Common myeloid progenitor, CD34-positive (primary cell): Measurements from ENCODE around the gene PVALEF.
"Not testable (repeated sequence)": the region's sequence is repeated elsewhere in the genome, so short reads cannot be mapped to it uniquely, and the experiment has no call there.

ENCODE experiments used
- CTCF ChIA-PET: fragments of 350-600 bp; sonication (Branson Sonifier 250); formaldehyde crosslinking; loops from one replicate; lab custom pipeline; 2021; ENCODE audit warnings: antibody characterized with exemption; lab: Charles Lee
- POLR2A ChIA-PET: fragments of 350-600 bp; sonication (Branson Sonifier 250); formaldehyde crosslinking; loops from one replicate; lab custom pipeline; 2021; ENCODE audit warnings: antibody characterized with exemption; lab: Charles Lee
- DNase-seq, 3 donors: peaks; one replicate each; pipeline versions ENCODE4 v3.0.0 to v3.0.0-alpha.2; 2013
- H3K27ac ChIP-seq, 2 experiments: 1 replicate in 1 of 2; 2 replicates in 1 of 2; pipeline ENCODE4 v1.7.0; 2013; ENCODE audit warnings: inconsistent platforms in 2 of 2, low read length in 2 of 2, mild to moderate bottlenecking in 2 of 2, low read depth in 1 of 2, moderate library complexity in 1 of 2; ENCODE audit not compliant: severe bottlenecking in 2 of 2, insufficient read depth in 1 of 2, poor library complexity in 1 of 2
- H3K27me3 ChIP-seq, 5 experiments: replicated peaks in 2 of 5; 1 replicate in 3 of 5; 2 replicates in 2 of 5; pipeline versions ENCODE4 v1.6.1 to v1.7.0; 2013; ENCODE audit warnings: low read length in 4 of 5, mild to moderate bottlenecking in 2 of 5, moderate library complexity in 2 of 5, inconsistent platforms in 1 of 5; ENCODE audit not compliant: insufficient read depth in 5 of 5, control insufficient read depth in 4 of 5
- H3K36me3 ChIP-seq, 4 experiments: 1 replicate in 2 of 4; 2 replicates in 2 of 4; pipeline versions ENCODE4 v1.6.1 to v1.7.0; 2013; ENCODE audit warnings: low read length in 3 of 4, control low read depth in 1 of 4, mild to moderate bottlenecking in 1 of 4; ENCODE audit not compliant: control insufficient read depth in 4 of 4, insufficient read depth in 4 of 4
- H3K4me1 ChIP-seq, 4 experiments: 1 replicate in 3 of 4; 2 replicates in 1 of 4; pipeline versions ENCODE4 v1.6.1 to v1.7.1; 2013; ENCODE audit warnings: low read length in 3 of 4, mild to moderate bottlenecking in 3 of 4, control low read depth in 1 of 4, inconsistent platforms in 1 of 4, moderate library complexity in 1 of 4; ENCODE audit not compliant: control insufficient read depth in 4 of 4, insufficient read depth in 4 of 4; ENCODE audit errors: control extremely low read depth in 1 of 4
- H3K4me3 ChIP-seq, 7 experiments: 1 replicate in 4 of 7; 2 replicates in 3 of 7; pipeline versions ENCODE4 v1.5.1 to v1.7.0; 2013; ENCODE audit warnings: mild to moderate bottlenecking in 7 of 7, low read length in 6 of 7, moderate library complexity in 6 of 7, inconsistent platforms in 2 of 7, low read depth in 2 of 7, control low read depth in 1 of 7; ENCODE audit not compliant: insufficient read depth in 4 of 7, control insufficient read depth in 1 of 7; ENCODE audit errors: extremely low read depth in 1 of 7
- H3K9me3 ChIP-seq, 5 experiments: 1 replicate in 4 of 5; 2 replicates in 1 of 5; pipeline versions ENCODE4 v1.6.1 to v1.7.1; 2013; ENCODE audit warnings: low read length in 4 of 5, mild to moderate bottlenecking in 2 of 5, inconsistent platforms in 1 of 5, low read depth in 1 of 5, moderate library complexity in 1 of 5; ENCODE audit not compliant: control insufficient read depth in 4 of 5, insufficient read depth in 2 of 5; ENCODE audit errors: control extremely low read depth in 1 of 5
- WGBS: methylation state at CpG from one replicate; pipeline ENCODE4 v1.1.5; 2013; ENCODE audit not compliant: insufficient coverage; 5-methylcytosine and 5-hydroxymethylcytosine counted together

PVALEF gene

GRCh38 chr17:81140695-81141094, 24.6 kb upstream of the PVALEF start:
- Histone ChIP-seq H3K4me3 (no peak overlapping the region), H3K27ac (no peak overlapping the region), H3K27me3 (no peaks in the 10 kb centered on the region), H3K9me3 (no peaks in the 10 kb centered on the region), H3K4me1 (peaks cover 0 to 3% (median 1%) of the 10 kb centered on the region in 4 experiments), H3K36me3 (no peaks in the 10 kb centered on the region)
- CTCF ChIA-PET, result interaction anchor here (1.0 to 6.9 kb wide), 5 partner anchors 45 to 102 kb away, joined by 3 to 60 read pairs (median 11); partner anchors contain the start of genes NDUFAF8 and TEPSIN
- no peak for DNase-seq
- WGBS, result 96% methylated on average over 24 of the region's 37 CpGs
- POLR2A ChIA-PET, result interaction anchor here (0.6 kb wide), 1 partner anchor 346 kb away, joined by 6 read pairs; no protein-coding TSS in a partner anchor

- CTCF ChIA-PET, result interaction anchor here (0.6 to 6.9 kb wide), 27 partner anchors 10 to 105 kb away, joined by 3 to 60 read pairs (median 5); partner anchors contain the start of genes NDUFAF8 and TEPSIN
- H3K9me3 ChIP-seq, result no peaks in the 10 kb centered on the region
- no peak overlapping the region for H3K4me3 ChIP-seq
- no peaks in the 10 kb centered on the region for H3K27me3 ChIP-seq
- no peaks in the 10 kb centered on the region for H3K36me3 ChIP-seq
- POLR2A ChIA-PET, result interaction anchor here (0.9 kb wide), 1 partner anchor 96 kb away, joined by 4 read pairs; the partner anchor contains the start of genes NDUFAF8 and TEPSIN
- whole genome bisulfite sequencing, result 53% methylated on average over 23 of the region's 25 CpGs
- peak; percentile 73 to 85 (median 81) for DNase-seq
- peaks cover 0 to 3% (median 1%) of the 10 kb centered on the region in 4 experiments for H3K4me1 ChIP-seq
- no peak overlapping the region for H3K27ac ChIP-seq
Observed at GRCh38 chr17:81142301-81143199, 22.8 kb upstream of the PVALEF start.

GRCh38 chr17:81143200-81143527, 22.1 kb upstream of the PVALEF start:
- WGBS, result 83% methylated on average over 8 of the region's 11 CpGs
- CTCF ChIA-PET, result interaction anchor here (0.6 to 6.9 kb wide), 20 partner anchors 10 to 104 kb away, joined by 3 to 60 read pairs (median 8); no protein-coding TSS in a partner anchor
- POLR2A ChIA-PET, result interaction anchor here (0.9 kb wide), 1 partner anchor 96 kb away, joined by 4 read pairs; the partner anchor contains the start of genes NDUFAF8 and TEPSIN
- Histone ChIP-seq H3K9me3 (no peaks in the 10 kb centered on the region), H3K27ac (no peak overlapping the region), H3K27me3 (no peaks in the 10 kb centered on the region), H3K36me3 (no peaks in the 10 kb centered on the region), H3K4me1 (peaks cover 0 to 3% (median 1%) of the 10 kb centered on the region in 4 experiments), H3K4me3 (no peak overlapping the region)
- no peak for DNase-seq

DNA sequence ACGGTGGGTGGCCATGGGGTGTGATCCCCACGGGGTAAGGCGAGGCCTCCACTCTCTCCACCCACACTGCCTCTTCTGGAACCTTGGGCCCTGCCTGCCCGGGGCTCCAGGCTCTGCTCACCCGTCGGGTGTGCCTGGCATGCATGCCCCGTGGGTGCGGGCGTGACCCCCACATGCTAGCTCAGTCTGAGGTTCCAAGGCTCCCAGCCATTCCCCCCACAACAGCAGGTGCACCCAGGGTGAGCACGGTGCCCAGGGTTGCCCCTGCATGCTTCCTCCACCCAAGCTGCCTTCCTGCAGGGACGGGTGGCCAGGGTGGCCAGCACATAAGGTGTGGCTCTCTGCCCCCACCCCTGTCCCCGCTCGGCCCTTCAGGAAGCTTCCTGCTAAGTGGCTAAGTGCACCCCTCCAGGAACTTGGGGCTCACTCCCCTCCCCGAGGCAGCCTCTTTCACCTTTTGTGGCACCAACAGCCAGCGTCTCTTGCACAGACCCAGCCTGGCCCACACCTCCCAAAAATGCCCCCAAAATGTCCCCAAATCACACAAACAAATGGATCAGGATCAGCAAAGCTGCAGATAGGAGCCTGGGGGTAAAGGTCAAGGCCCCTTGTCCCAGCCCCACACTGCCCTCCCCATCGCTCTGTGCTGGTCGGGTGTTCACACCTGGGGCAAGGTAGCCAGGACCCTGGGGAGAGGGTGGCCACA, 21.4 kb upstream of the PVALEF start:
- no peak for DNase-seq
- Histone ChIP-seq H3K4me1 (peaks cover 0 to 3% (median 1%) of the 10 kb centered on the region in 4 experiments), H3K4me3 (no peak overlapping the region), H3K36me3 (no peaks in the 10 kb centered on the region), H3K27me3 (no peaks in the 10 kb centered on the region), H3K27ac (no peak overlapping the region), H3K9me3 (no peaks in the 10 kb centered on the region)
- CTCF ChIA-PET, result interaction anchor here (0.8 to 6.9 kb wide), 16 partner anchors 10 to 110 kb away, joined by 3 to 60 read pairs (median 6); no protein-coding TSS in a partner anchor
- POLR2A ChIA-PET, result no interaction called here
- 95% methylated on average over 13 of the region's 17 CpGs for WGBS

GRCh38 chr17:81144423-81144781, 20.9 kb upstream of the PVALEF start:
- Histone ChIP-seq H3K36me3 (no peaks in the 10 kb centered on the region), H3K9me3 (no peaks in the 10 kb centered on the region), H3K4me1 (peaks cover 0 to 7% (median 2%) of the 10 kb centered on the region in 4 experiments), H3K4me3 (no peak overlapping the region), H3K27ac (no peak overlapping the region), H3K27me3 (no peaks in the 10 kb centered on the region)
- POLR2A ChIA-PET, result no interaction called here
- CTCF ChIA-PET, result interaction anchor here (0.7 to 6.9 kb wide), 10 partner anchors 10 to 109 kb away, joined by 3 to 60 read pairs (median 4); no protein-coding TSS in a partner anchor
- 83% methylated on average over 8 of the region's 14 CpGs for WGBS
- no peak for DNase-seq

- H3K4me3 ChIP-seq, H3K27me3 ChIP-seq, DNase-seq, H3K9me3 ChIP-seq, H3K36me3 ChIP-seq, POLR2A ChIA-PET, H3K27ac ChIP-seq: not testable (repeated sequence)
- H3K4me1 ChIP-seq, result peaks cover 0 to 19% (median 15%) of the 10 kb centered on the region in 4 experiments
- CTCF ChIA-PET, result interaction anchor here (1.1 kb wide), 1 partner anchor 58 kb away, joined by 4 read pairs; no protein-coding TSS in a partner anchor
- 95% methylated on average over 3 of the region's 10 CpGs for WGBS
Observed at GRCh38 chr17:81146208-81146607, 19.1 kb upstream of the PVALEF start.
